Tibial nerve (tissue), 4 donors: ENCODE data around the gene CYFIP2.

ENCODE experiments used
- CTCF ChIP-seq, 5 experiments: fragments of 200-600 bp in 3 of 5; fragments of 450-650 bp in 2 of 5; sonication (generic) in 3 of 5; IDR thresholded peaks; one replicate each; pipeline ENCODE4 v1.5.1; 2016 to 2019; ENCODE audit warnings: antibody characterized with exemption in 5 of 5, mild to moderate bottlenecking in 3 of 5, moderate library complexity in 2 of 5
- EP300 ChIP-seq, 2 donors: sonication (generic); formaldehyde crosslinking; IDR thresholded peaks; one replicate each; pipeline ENCODE4 v1.6.1; 2017; ENCODE audit warnings: antibody characterized with exemption in 2 of 2, mild to moderate bottlenecking in 1 of 2

- TF ChIP-seq CTCF (IDR thresholded peaks at IDR 0.05) (no peak), EP300 (IDR thresholded peaks at IDR 0.05) (no peak)
Measured at GRCh38 chr5:157290981-157291711, 25.2 kb downstream of the CYFIP2 start.
